Measurements from ENCODE around the gene HECW1.
A peak's percentile ranks its signal among the peaks of the same experiment; 100 is the strongest.
"Not testable (repeated sequence)": the region's sequence is repeated elsewhere in the genome, so short reads cannot be mapped to it uniquely, and the experiment has no call there.

Gene HECW1

DNA sequence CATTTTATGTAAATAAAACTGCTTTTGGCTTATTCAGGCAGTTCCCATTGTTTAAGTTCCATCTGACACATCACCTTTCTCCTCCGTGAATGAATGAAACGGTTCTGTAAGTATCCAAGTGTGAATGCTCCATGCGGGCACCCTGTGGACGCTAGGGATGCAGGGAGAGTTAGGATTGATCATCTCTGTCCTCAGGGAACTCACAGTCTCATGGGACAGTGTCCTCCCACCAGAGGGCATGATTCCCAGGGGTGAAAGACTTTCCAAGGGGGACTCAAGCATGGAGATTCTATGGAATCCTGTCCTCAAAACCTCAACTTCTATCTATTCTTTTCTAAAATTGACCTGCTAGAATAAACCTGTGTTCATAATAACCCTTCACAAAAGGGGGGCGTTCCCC, 98.8 kb downstream of the HECW1 start:
- no peak overlapping the region for H3K27ac ChIP-seq
- TF ChIP-seq, protein P1, sequence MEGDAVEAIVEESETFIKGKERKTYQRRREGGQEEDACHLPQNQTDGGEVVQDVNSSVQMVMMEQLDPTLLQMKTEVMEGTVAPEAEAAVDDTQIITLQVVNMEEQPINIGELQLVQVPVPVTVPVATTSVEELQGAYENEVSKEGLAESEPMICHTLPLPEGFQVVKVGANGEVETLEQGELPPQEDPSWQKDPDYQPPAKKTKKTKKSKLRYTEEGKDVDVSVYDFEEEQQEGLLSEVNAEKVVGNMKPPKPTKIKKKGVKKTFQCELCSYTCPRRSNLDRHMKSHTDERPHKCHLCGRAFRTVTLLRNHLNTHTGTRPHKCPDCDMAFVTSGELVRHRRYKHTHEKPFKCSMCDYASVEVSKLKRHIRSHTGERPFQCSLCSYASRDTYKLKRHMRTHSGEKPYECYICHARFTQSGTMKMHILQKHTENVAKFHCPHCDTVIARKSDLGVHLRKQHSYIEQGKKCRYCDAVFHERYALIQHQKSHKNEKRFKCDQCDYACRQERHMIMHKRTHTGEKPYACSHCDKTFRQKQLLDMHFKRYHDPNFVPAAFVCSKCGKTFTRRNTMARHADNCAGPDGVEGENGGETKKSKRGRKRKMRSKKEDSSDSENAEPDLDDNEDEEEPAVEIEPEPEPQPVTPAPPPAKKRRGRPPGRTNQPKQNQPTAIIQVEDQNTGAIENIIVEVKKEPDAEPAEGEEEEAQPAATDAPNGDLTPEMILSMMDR (conservative IDR thresholded peaks at IDR 0.05): peak; percentile 38; the same call in 1 of the 2 replicates

GRCh38 chr7:43211693-43212092, 99.2 kb downstream of the HECW1 start:
- TF ChIP-seq, protein P1 (conservative IDR thresholded peaks at IDR 0.05): no peak; the same call in 1 of the 2 replicates
- H3K27ac ChIP-seq: no peak overlapping the region

GRCh38 chr7:43212921-43213320, 100.5 kb downstream of the HECW1 start:
- TF ChIP-seq, protein P1 (conservative IDR thresholded peaks at IDR 0.05): no peak
- H3K27ac ChIP-seq: no peak overlapping the region

DNA sequence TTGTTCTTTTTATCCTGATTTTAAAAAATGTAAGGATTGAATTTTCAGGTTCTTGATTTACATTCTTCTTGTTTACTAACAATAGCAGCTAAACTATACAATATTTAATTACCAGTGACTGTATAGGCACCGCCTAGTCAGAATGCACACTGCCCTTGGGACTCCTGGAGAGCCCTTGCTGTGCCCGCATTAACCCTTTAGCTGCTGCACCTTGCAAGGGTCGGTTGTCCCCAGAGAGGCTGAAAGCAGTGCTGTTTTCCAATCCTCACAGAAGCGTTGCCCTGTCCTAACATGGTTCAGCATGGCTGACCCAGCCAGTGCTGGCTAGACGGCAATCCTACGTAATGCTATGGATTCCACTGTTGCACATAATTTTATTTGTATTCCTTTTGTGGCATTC, 102.6 kb downstream of the HECW1 start:
- no peak overlapping the region for H3K27ac ChIP-seq
- TF ChIP-seq, protein P1 (conservative IDR thresholded peaks at IDR 0.05): no peak

GRCh38 chr7:43217055-43217454, 104.6 kb downstream of the HECW1 start:
- no peak overlapping the region for H3K27ac ChIP-seq
- TF ChIP-seq, protein P1 (conservative IDR thresholded peaks at IDR 0.05): no peak

DNA sequence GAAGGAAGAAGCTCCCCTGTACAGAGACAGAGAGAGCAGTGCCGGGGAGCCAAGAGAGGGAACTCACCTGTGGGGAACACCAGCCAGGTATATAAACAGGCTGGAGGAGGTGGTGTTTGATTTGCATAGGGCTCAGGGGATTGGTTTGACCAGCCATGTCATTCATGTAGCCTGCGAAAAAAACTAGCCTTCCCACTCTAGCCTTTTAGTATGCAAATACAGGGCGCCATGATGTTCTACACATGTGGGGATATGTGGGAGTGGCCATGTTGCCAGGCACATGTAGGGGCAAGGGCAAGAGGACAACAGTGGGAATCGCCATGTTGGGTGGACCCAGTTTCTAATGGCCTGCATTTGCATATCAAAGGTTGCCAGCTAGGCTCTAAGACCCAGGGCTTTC, 106.5 kb downstream of the HECW1 start:
- not testable (repeated sequence) for H3K27ac ChIP-seq

DNA sequence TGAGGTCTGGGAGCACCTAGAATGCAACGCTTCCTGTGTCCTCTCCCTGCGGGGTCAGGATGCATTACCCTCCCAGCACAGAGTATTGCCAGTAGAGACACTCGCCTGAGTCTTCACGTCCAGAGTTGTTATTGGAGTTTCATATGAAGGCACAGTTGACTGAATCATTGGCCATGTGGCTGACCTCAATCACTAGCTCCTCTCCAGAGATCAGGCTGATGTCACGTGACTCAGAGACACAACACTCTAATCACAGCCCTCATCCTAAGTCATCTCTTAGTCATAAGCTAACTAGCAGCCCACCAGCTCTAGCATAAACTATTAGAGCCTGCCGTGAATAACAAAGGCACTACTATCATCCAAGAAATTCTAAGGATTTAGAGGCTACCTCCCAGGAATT, 107.8 kb downstream of the HECW1 start:
- no peak overlapping the region for H3K27ac ChIP-seq
- TF ChIP-seq, protein P1 (conservative IDR thresholded peaks at IDR 0.05): no peak

DNA sequence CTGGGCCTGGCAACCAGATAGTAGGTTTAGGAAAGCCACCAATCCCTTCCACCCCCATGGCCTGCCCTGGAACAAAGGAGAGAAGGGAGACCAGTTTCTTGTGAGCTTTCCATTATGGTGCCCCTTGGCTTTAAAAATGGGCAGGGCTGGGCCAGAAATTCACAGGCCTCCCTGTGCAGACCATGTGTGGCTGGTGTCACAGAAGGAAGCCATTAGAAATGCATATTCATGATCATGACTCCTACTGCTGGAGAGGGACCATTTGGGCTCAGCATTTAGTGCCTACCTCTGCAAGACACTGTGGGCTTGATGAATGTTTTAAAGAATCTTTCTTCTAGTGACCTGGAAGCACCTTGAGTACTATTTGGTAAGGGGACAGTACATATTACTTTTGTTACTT, 108.3 kb downstream of the HECW1 start:
- TF ChIP-seq, protein P1 (conservative IDR thresholded peaks at IDR 0.05): no peak
- no peak overlapping the region for H3K27ac ChIP-seq

All from VCaP (cell line).